ENCODE results near the gene IHH. TPM values are rescaled to one million over a fixed set of nuclear protein-coding genes. Genes with fewer than 3 reads are reported as not detected.

IHH gene
- total RNA-seq, 1 experiment from 2014 or later, result 0.17 TPM

- TF ChIP-seq MAX (IDR thresholded peaks at IDR 0.05), result no peak
- no peak for TF ChIP-seq YY1 (IDR thresholded peaks at IDR 0.05; ENCODE audit: extremely low read depth, insufficient replicate concordance, low read depth, low read length)
- TF ChIP-seq CTCF (IDR thresholded peaks at IDR 0.05 in 2 of 3, conservative IDR thresholded peaks at IDR 0.05 in 1 of 3; ENCODE audit: borderline replicate concordance in 1 of 3, insufficient read depth in 1 of 3, low read depth in 2 of 3, low read length in 2 of 3), result no peak
Measured at GRCh38 chr2:219099329-219099728, 38.6 kb upstream of the IHH start (continued).

- no peak for DNase-seq (ENCODE audit: low read depth, low spot score)
- Histone ChIP-seq H2AFZ (ENCODE audit: low read depth, low read length, poor library complexity, severe bottlenecking) (no peak overlapping the region), H4K20me1 (ENCODE audit: insufficient read depth) (no peaks in the 10 kb centered on the region), H3K9me2 (ENCODE audit: insufficient read depth) (no peaks in the 10 kb centered on the region), H3K9me3 (ENCODE audit: control insufficient read depth in 1 of 2, insufficient read depth in 1 of 2, low read depth in 1 of 2, low read length in 2 of 2) (no peaks in the 10 kb centered on the region), H3K27ac (ENCODE audit: low read depth, low read length) (no peak overlapping the region), H3K4me2 (ENCODE audit: low read length) (no peak overlapping the region), H3K9ac (ENCODE audit: low read length) (no peak overlapping the region), H3K27me3 (ENCODE audit: insufficient read depth, low read length) (no peaks in the 10 kb centered on the region), H3K4me3 (replicated peaks in 1 of 2; ENCODE audit: low read depth in 1 of 2, low read length in 2 of 2) (no peak overlapping the region), H3K79me2 (ENCODE audit: insufficient read depth, low read length) (no peaks in the 10 kb centered on the region), H3K36me3 (ENCODE audit: control insufficient read depth in 1 of 2, insufficient read depth in 2 of 2, low read length in 2 of 2) (no peaks in the 10 kb centered on the region), H3K4me1 (ENCODE audit: control insufficient read depth in 1 of 2, insufficient read depth in 2 of 2, low read length in 2 of 2) (no peaks in the 10 kb centered on the region)
- ChIA-PET POLR2A (no interaction called here), CTCF (interaction anchor here (0.7 to 0.9 kb wide), 3 partner anchors 9 to 66 kb away, joined by 3 read pairs; no protein-coding TSS in a partner anchor), RAD21 (ENCODE audit: low non-redundant PET in 1 of 2, low total read pairs in 2 of 2, uncharacterized antibody in 2 of 2, unreplicated experiment in 2 of 2) (no interaction called here)
- no peak for ATAC-seq
- BruUV-seq (replicated peaks), result no TSS peak
- TF ChIP-seq POLR2A (IDR thresholded peaks at IDR 0.05; ENCODE audit: borderline replicate concordance, extremely low read depth, insufficient read depth, insufficient read length), result no peak
- TF ChIP-seq ATF3 (IDR thresholded peaks at IDR 0.05), result no peak
- no peak for TF ChIP-seq ELF1 (IDR thresholded peaks at IDR 0.05; ENCODE audit: borderline replicate concordance, low read depth)
- TF ChIP-seq MAX (IDR thresholded peaks at IDR 0.05), result no peak
- TF ChIP-seq SIN3A (IDR thresholded peaks at IDR 0.05; ENCODE audit: low read depth), result no peak
- no peak for TF ChIP-seq CEBPB (IDR thresholded peaks at IDR 0.05; ENCODE audit: low read depth)
- no peak for TF ChIP-seq FOSL1 (IDR thresholded peaks at IDR 0.05; ENCODE audit: low read depth)
- TF ChIP-seq REST (IDR thresholded peaks at IDR 0.05; ENCODE audit: low read depth), result no peak
- TF ChIP-seq YY1 (IDR thresholded peaks at IDR 0.05; ENCODE audit: extremely low read depth, insufficient replicate concordance, low read depth, low read length), result no peak
- no peak for TF ChIP-seq CBX3 (IDR thresholded peaks at IDR 0.05; ENCODE audit: low read depth)
- no peak for TF ChIP-seq TCF7L2 (IDR thresholded peaks at IDR 0.05; ENCODE audit: borderline replicate concordance, extremely low read depth, insufficient read depth, insufficient read length)
- TF ChIP-seq ZFX (IDR thresholded peaks at IDR 0.05), result no peak
- no peak for TF ChIP-seq EGR1 (IDR thresholded peaks at IDR 0.05; ENCODE audit: low read depth)
- TF ChIP-seq SRF (IDR thresholded peaks at IDR 0.05; ENCODE audit: low read depth), result no peak
- TF ChIP-seq EZH2 (IDR thresholded peaks at IDR 0.05), result no peak
- intact Hi-C loops (cut with micrococcal nuclease), result no loop called here
Measured at GRCh38 chr2:219095406-219095935, 34.8 kb upstream of the IHH start.
